Keratinocyte (primary cell): ENCODE results near the gene NT5E. TPM values are rescaled to one million over a fixed set of nuclear protein-coding genes. Genes with fewer than 3 reads are reported as not detected.
A peak's percentile ranks its signal among the peaks of the same experiment; 100 is the strongest.

Source experiments
- DNase-seq: peaks from one replicate; pipeline ENCODE4 v3.0.0-alpha.2; 2011; ENCODE audit warnings: low read depth, missing footprints, low spot score
- FAIRE-seq: peaks from 2 replicates; lab custom pipeline; 2011; peaks lifted over from hg19 to GRCh38; lab: Jason Lieb, UNC
- H2AFZ ChIP-seq: 2 replicates; pipeline ENCODE4 v1.6.0; 2012; ENCODE audit warnings: low read length, control low read depth, inconsistent platforms; ENCODE audit not compliant: control insufficient read depth
- H3K27ac ChIP-seq: 2 replicates; pipeline ENCODE4 v1.5.1; 2011; ENCODE audit warnings: low read length; ENCODE audit not compliant: control insufficient read depth, insufficient read depth
- H3K27me3 ChIP-seq: 3 replicates; pipeline ENCODE4 v1.6.0; 2011; ENCODE audit warnings: low read length; ENCODE audit not compliant: control insufficient read depth, insufficient read depth; ENCODE audit errors: extremely low read depth
- H3K36me3 ChIP-seq, 2 experiments: 2 replicates in 1 of 2; 3 replicates in 1 of 2; pipeline ENCODE4 v1.5.1; 2011; ENCODE audit warnings: low read length in 2 of 2, mild to moderate bottlenecking in 1 of 2; ENCODE audit not compliant: control insufficient read depth in 2 of 2, insufficient read depth in 2 of 2; ENCODE audit errors: extremely low read depth in 1 of 2
- H3K4me1 ChIP-seq: 3 replicates; pipeline ENCODE4 v1.5.1; 2011; ENCODE audit warnings: low read length; ENCODE audit not compliant: control insufficient read depth, insufficient read depth; ENCODE audit errors: extremely low read depth
- H3K4me2 ChIP-seq: 3 replicates; pipeline ENCODE4 v1.6.0; 2011; ENCODE audit warnings: low read depth, low read length; ENCODE audit not compliant: control insufficient read depth, insufficient read depth; ENCODE audit errors: extremely low read depth
- H3K4me3 ChIP-seq, 3 experiments: fragments of 200-600 bp in 1 of 3; sonication (generic) in 1 of 3; 2 replicates in 2 of 3; 3 replicates in 1 of 3; pipeline ENCODE4 v1.5.1; 2011 to 2016; ENCODE audit warnings: low read length in 3 of 3, mild to moderate bottlenecking in 3 of 3, control low read depth in 2 of 3, inconsistent platforms in 1 of 3, low read depth in 1 of 3, mixed read lengths in 1 of 3, mixed run types in 1 of 3, moderate library complexity in 1 of 3; ENCODE audit not compliant: control insufficient read depth in 2 of 3, insufficient read depth in 2 of 3; ENCODE audit errors: extremely low read depth in 1 of 3
- H3K79me2 ChIP-seq: 2 replicates; pipeline ENCODE4 v1.6.0; 2012; ENCODE audit warnings: low read length; ENCODE audit not compliant: control insufficient read depth, insufficient read depth
- H3K9ac ChIP-seq: 3 replicates; pipeline ENCODE4 v1.6.0; 2011; ENCODE audit warnings: low read length; ENCODE audit not compliant: control insufficient read depth, insufficient read depth; ENCODE audit errors: extremely low read depth
- H3K9me1 ChIP-seq: 3 replicates; pipeline ENCODE4 v1.6.0; 2011; ENCODE audit warnings: low read length; ENCODE audit not compliant: control insufficient read depth, insufficient read depth; ENCODE audit errors: extremely low read depth
- H3K9me3 ChIP-seq: 2 replicates; pipeline ENCODE4 v1.5.1; 2012; ENCODE audit warnings: low read depth, low read length; ENCODE audit not compliant: control insufficient read depth
- H4K20me1 ChIP-seq: 3 replicates; pipeline ENCODE4 v1.6.0; 2011; ENCODE audit warnings: low read length; ENCODE audit not compliant: control insufficient read depth, insufficient read depth; ENCODE audit errors: extremely low read depth
- CTCF ChIP-seq, 3 experiments: IDR thresholded peaks in 1 of 3; conservative IDR thresholded peaks in 1 of 3; optimal IDR thresholded peaks in 1 of 3; 2 replicates in 2 of 3; 3 replicates in 1 of 3; pipeline versions ENCODE3 to v1.5.1; 2011; ENCODE audit warnings: low read length in 3 of 3, mild to moderate bottlenecking in 3 of 3, moderate library complexity in 2 of 3, control low read depth in 1 of 3, inconsistent platforms in 1 of 3; ENCODE audit not compliant: insufficient read depth in 2 of 3; ENCODE audit errors: extremely low read depth in 1 of 3
- EZH2 ChIP-seq: IDR thresholded peaks from one replicate; pipeline ENCODE4 v1.6.1; 2012; ENCODE audit warnings: inconsistent platforms, mild to moderate bottlenecking, low read length, moderate library complexity
- dilution Hi-C: fragments of 300-500 bp; cut with MboI; formaldehyde crosslinking; loops from one replicate; pipeline ENCODE4 v1.7.0; 2020; ENCODE audit warnings: low sequenced_read_pairs; ENCODE audit not compliant: extremely low pct_ligation_motif_present
- polyA plus RNA-seq, 5 experiments: library from polyadenylated mRNA; depleted of rRNA in 3 of 5; stranded (reverse) in 3 of 5; stranded (forward) in 1 of 5; unstranded in 1 of 5; fragments of >200 nt; gene quantifications; 1 replicate in 1 of 5; 2 replicates in 3 of 5; 3 replicates in 1 of 5; pipeline versions ENCODE4 v1.2.1 to v1.2.3, GENCODE V29; 2011 to 2012; ENCODE audit warnings: missing spikeins in 2 of 5, low read depth in 1 of 5, low replicate concordance in 1 of 5

NT5E gene
- polyA plus RNA-seq, 1 donor (not counting 4 experiments of a cell fraction or from before 2014, with no cell fraction given) = 268 TPM

GRCh38 chr6:85473748-85474147 lies 23.9 kb downstream of the NT5E start:
- DNase-seq = no peak
- Histone ChIP-seq H3K27me3 (no peaks in the 10 kb centered on the region), H3K79me2 (no peaks in the 10 kb centered on the region), H3K9me3 (no peaks in the 10 kb centered on the region), H3K36me3 (peaks cover 13 to 20% of the 10 kb centered on the region in 2 experiments), H3K4me3 (no peak overlapping the region), H3K9ac (no peak overlapping the region), H4K20me1 (no peaks in the 10 kb centered on the region), H3K4me2 (no peak overlapping the region), H2AFZ (no peak overlapping the region), H3K9me1 (no peaks in the 10 kb centered on the region), H3K27ac (no peak overlapping the region), H3K4me1 (peaks cover 14% of the 10 kb centered on the region)
- TF ChIP-seq CTCF (optimal IDR thresholded peaks at IDR 0.05 in 1 of 3, IDR thresholded peaks at IDR 0.05 in 1 of 3, conservative IDR thresholded peaks at IDR 0.05 in 1 of 3; ENCODE audit: extremely low read depth in 1 of 3, insufficient read depth in 2 of 3, low read length in 3 of 3) (no peak), EZH2 (no peak)
- peak; percentile 20 for FAIRE-seq
- dilution Hi-C loops = no loop called here

GRCh38 chr6:85476532-85476931 lies 26.6 kb downstream of the NT5E start:
- no peak overlapping the region for H3K9ac ChIP-seq
- dilution Hi-C loops = loop anchor here (25.0 kb wide), 1 partner anchor 114 kb away; no protein-coding TSS in a partner anchor
- H2AFZ ChIP-seq = no peak overlapping the region
- DNase-seq (no peak), FAIRE-seq (no peak)
- no peak overlapping the region for H3K4me3 ChIP-seq
- H3K27ac ChIP-seq = no peak overlapping the region
- H3K4me2 ChIP-seq = no peak overlapping the region
- H3K9me3 ChIP-seq = no peaks in the 10 kb centered on the region
- H4K20me1 ChIP-seq = no peaks in the 10 kb centered on the region
- no peaks in the 10 kb centered on the region for H3K79me2 ChIP-seq
- TF ChIP-seq EZH2 = no peak
- no peak for TF ChIP-seq CTCF (optimal IDR thresholded peaks at IDR 0.05 in 1 of 3, IDR thresholded peaks at IDR 0.05 in 1 of 3, conservative IDR thresholded peaks at IDR 0.05 in 1 of 3; ENCODE audit: extremely low read depth in 1 of 3, insufficient read depth in 2 of 3, low read length in 3 of 3)
- H3K27me3 ChIP-seq = no peaks in the 10 kb centered on the region
- peaks cover 5% of the 10 kb centered on the region for H3K4me1 ChIP-seq
- H3K9me1 ChIP-seq = no peaks in the 10 kb centered on the region
- H3K36me3 ChIP-seq = peaks cover 18 to 23% of the 10 kb centered on the region in 2 experiments
